ENCODE data around the gene VPS35L.

DNA sequence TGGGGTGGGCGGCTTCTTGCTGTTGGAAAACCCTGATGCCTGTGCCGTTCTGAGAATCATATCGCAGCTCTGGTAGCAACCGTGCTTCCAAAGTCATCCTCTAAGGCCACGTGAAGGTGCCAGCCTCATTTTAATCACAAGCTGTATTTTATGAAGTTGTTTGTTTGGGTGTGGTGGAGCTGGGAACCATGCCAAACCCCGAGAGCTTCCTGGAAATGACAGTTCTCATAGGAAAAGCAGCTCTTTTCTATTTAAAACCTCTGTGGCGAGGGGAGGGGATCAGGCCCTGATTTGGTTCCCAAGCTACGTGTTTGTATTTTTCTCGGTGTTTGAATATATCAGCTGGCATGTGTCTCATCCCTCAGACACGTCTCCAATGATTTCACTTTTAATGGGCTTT, 140.8 kb downstream of the VPS35L start:
- TF ChIP-seq, protein P1, sequence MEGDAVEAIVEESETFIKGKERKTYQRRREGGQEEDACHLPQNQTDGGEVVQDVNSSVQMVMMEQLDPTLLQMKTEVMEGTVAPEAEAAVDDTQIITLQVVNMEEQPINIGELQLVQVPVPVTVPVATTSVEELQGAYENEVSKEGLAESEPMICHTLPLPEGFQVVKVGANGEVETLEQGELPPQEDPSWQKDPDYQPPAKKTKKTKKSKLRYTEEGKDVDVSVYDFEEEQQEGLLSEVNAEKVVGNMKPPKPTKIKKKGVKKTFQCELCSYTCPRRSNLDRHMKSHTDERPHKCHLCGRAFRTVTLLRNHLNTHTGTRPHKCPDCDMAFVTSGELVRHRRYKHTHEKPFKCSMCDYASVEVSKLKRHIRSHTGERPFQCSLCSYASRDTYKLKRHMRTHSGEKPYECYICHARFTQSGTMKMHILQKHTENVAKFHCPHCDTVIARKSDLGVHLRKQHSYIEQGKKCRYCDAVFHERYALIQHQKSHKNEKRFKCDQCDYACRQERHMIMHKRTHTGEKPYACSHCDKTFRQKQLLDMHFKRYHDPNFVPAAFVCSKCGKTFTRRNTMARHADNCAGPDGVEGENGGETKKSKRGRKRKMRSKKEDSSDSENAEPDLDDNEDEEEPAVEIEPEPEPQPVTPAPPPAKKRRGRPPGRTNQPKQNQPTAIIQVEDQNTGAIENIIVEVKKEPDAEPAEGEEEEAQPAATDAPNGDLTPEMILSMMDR (IDR thresholded peaks at IDR 0.05; ENCODE audit: low read depth, low read length, poor library complexity, severe bottlenecking), result no peak
- TF ChIP-seq EZH2phosphoT487 (IDR thresholded peaks at IDR 0.05; ENCODE audit: borderline replicate concordance, low read length), result no peak

All from DOHH2 (cell line).